GM19463 (cell line): Measurements from ENCODE around the gene TBC1D10B.
"Not testable (repeated sequence)": the region's sequence is repeated elsewhere in the genome, so short reads cannot be mapped to it uniquely, and the experiment has no call there.

ENCODE experiments used
- ATAC-seq: cut with Tn5 transposase; IDR thresholded peaks from one replicate; pipeline ENCODE4 v1.9.1; 2021; ENCODE audit warnings: mild to moderate bottlenecking, moderate library complexity; ENCODE audit not compliant: unreplicated experiment

The TBC1D10B gene

DNA sequence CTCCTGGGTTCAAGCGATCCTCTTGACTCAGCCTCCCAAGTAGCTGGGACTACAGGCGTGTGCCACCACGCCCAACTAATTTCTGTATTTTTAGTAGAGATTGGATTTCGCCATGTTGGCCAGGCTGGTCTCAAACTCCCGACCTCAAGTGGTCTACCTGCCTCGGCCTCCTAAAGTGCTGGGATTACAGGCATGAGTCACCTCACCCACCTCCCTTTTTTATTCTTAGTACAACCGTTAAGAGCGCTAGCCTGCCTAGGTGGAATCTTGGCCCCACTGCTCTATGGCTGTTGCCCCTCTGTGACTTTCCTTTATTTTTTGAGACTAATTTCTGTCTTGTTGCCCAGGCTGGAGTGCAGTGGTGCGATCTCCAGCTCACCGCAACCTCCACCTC is 32.3 kb downstream of the TBC1D10B start:
- ATAC-seq, result not testable (repeated sequence)

DNA sequence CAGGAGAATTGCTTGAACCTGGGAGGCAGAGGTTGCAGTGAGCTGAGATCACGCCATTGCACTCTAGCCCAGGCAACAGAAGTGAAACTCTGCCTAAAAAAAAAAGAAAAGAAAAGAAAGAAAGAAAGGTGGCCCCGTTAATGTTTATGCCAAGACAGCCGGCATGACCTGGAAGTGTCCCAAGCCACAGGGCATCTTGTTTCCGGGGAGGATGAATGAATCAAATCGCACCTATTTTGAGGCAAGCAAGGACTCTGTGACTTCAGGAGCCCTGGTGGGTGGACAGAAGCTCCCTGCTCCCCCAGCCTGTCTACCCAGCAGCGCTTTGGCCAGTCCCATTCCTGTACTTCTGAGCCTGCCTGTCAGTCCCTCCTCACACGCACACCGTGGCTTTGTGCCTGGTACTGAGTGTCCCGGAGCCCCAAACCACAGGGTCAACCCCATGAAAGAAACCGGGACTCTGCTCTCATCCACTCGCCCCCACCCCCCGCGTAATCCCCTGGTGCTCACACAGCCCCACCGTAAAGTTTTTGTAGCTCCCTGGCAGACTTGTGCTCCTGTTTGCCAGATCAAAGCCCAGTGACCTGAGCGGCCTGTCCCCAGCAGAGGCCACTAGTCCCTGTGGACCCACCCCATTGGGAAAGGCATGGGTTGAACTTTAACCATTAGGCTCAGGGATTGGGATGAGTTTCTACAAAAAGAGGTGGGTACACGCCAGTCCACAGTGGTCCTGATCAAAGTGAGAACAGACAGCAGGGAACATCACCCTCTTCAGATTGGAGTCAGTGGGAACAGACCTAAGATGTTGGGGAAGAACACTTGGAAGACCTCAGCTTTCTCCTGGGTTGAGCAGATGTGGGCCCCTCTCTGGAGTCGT is 34.5 kb downstream of the TBC1D10B start:
- peak; percentile 7 for ATAC-seq

DNA sequence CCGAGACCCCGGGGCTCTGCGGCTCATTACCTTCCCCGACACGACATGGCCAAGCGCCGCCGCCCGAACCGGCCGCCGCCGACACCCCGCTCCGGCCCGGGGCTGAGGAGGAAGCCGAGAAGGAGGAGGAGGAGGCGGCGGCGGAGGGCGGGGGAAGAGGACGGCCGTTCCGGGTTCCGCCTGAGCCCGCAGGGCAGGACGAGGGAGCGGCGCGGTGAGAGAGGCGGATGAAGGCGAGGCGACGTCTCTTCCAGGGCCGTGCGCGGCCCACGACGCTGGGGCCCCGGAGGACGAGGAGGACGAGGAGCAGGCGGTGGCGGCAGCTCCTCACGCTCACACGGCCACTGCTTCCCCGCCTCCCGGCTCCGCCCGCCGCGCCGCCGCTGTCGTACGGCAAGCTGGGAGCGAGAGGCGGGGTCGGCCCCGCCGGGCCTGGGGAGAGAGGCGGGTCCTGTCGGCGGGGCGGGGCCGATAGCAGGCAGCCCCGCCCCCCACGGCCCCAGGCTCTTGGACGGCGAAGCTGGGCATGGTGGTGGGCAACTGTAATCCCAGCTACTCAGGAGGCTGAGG is 35.2 kb downstream of the TBC1D10B start:
- ATAC-seq, result peak; percentile 76

DNA sequence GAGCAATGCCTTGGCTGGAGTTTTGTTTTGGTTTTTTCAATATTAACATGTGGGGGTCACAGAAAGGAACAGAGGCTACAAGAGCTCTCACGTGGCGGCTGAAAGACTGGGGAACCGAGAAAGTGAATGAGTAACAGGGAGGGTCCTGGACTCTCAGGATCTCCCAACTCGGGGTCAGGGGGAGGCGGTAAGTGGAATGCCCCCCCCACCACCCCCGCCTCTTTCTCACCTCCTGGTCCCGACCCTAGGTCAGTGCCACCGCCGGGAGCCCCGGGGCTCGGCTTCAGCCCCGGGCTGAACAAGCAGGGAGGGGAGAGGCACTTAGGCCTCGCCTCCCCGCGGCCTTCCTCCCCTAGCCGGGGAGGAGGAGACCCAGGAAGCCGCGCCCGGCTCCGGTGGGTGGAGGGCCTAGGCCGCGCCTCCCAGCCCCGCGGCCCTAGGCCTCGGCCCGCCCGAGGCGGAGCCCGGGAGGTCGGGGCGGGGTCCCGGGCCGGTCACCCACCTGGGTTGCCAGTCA is 35.8 kb downstream of the TBC1D10B start:
- peak; percentile 89 for ATAC-seq

DNA sequence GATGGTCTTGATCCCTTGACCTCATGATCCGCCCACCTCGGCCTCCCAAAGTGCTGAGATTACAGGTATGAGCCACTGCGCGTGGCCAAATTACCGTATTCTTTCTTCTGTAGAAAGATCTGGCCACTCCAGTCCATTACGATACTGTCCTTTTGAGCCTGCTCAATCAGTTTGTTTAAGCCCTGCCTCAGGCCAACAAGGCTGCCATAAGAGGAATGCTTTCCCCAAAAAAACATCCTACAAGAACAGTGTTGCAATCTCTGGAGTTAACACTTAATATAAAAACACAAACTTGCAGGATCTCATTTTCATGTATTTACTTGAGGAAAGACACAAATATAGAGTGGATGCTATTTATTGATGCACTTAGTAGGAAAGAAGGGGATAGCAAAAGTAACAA is 46.1 kb downstream of the TBC1D10B start:
- ATAC-seq, result not testable (repeated sequence)

DNA sequence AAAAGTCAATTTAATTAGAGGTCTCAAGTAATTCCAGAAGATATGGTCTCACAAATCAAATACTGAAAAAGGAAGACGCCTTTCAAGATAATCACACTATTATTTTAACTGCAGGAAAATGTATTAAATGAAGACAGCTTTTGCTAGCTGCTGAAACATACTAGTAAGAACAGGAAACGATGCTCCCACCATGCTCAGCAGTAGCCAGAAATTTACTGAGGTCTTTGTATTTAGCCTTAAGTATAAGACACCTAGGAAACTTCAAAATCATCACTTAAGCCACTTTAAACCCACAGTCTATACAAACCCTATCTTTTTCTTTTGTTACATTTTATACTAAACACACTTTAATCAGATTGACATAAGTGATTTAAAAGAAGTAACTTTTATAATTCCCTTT is 51.6 kb downstream of the TBC1D10B start:
- ATAC-seq, result not testable (repeated sequence)

DNA sequence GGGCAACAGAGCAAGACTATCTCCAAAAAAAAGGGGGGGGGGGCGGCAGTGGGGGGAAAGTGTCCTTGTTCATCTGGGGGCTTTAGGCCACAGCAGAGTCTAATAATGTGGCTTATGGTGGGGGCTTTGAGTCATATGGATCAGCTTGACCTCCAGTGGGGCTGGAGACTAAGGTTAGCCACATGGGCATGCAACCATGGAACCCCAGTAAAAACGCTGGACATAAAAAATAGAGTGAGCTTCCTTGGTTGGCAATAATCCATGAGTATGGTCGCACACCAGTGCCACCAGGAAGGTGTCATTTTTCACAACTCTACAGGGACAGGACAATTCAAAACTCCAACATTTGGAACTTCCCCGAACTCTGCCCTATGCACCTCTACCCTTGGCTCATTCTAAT is 59.4 kb downstream of the TBC1D10B start:
- ATAC-seq, result not testable (repeated sequence)

DNA sequence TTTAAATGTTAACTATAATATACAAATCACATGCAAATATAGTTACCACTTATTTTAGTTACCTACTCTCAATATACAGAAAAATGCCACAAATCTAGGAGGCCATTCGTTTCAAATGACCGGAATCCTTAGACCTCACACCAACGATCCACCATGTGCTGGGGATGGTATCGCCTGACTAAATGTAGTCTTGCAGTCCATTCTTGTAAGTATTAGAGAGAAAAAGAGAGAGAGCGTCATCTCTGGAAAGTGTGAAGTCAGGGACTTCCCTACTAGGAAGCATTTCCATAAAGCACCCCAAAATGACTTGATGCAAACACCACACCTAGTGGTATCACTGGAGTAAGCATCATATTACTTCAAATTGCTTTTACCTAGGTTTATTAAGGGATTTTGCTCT is 61.0 kb downstream of the TBC1D10B start:
- ATAC-seq, result not testable (repeated sequence)
